Activated CD8-positive, alpha-beta T cell treated with anti-CD3 and anti-CD28 coated beads, Interleukin-2, amount 10 ng/mL, durations not matched to agents 7 days and 5 days (primary cell): ENCODE data around the gene TBC1D16. TPM values are rescaled to one million over a fixed set of nuclear protein-coding genes. Genes with fewer than 3 reads are reported as not detected.
"Not testable (repeated sequence)": the region's sequence is repeated elsewhere in the genome, so short reads cannot be mapped to it uniquely, and the experiment has no call there.

ENCODE experiments used
- ATAC-seq: fragments of 150-1000 bp; cut with Tn5 transposase; one replicate; pipeline ENCODE4 v1.10.0; 2021; ENCODE audit warnings: moderate library complexity
- CTCF ChIA-PET: fragments of 350-600 bp; sonication (Branson Sonifier 250); formaldehyde crosslinking; loops from one replicate; lab custom pipeline; 2021; ENCODE audit warnings: antibody characterized with exemption; lab: Charles Lee
- POLR2A ChIA-PET: fragments of 350-600 bp; sonication (Branson Sonifier 250); formaldehyde crosslinking; loops from one replicate; lab custom pipeline; 2021; ENCODE audit warnings: antibody characterized with exemption; lab: Charles Lee
- DNase-seq: peaks from one replicate; pipeline ENCODE4 v3.0.0-alpha.2; 2020
- H3K27ac Mint-ChIP-seq: one replicate; pipeline ENCODE4 v1.8.0; 2021; ENCODE audit warnings: mild to moderate bottlenecking, mixed read lengths
- H3K27me3 Mint-ChIP-seq: one replicate; pipeline ENCODE4 v1.8.0; 2021; ENCODE audit warnings: low read depth, mixed read lengths
- H3K36me3 Mint-ChIP-seq: one replicate; pipeline ENCODE4 v1.8.0; 2021; ENCODE audit warnings: low read depth, mixed read lengths
- H3K4me1 Mint-ChIP-seq: one replicate; pipeline ENCODE4 v1.8.0; 2021; ENCODE audit warnings: low read depth, mixed read lengths
- H3K4me3 Mint-ChIP-seq: one replicate; pipeline ENCODE4 v1.8.0; 2021; ENCODE audit warnings: mild to moderate bottlenecking, mixed read lengths
- H3K9me3 Mint-ChIP-seq: one replicate; pipeline ENCODE4 v1.8.0; 2022; ENCODE audit warnings: mixed read lengths; ENCODE audit not compliant: insufficient read depth
- total RNA-seq, 2 experiments: library from RNA; stranded (reverse); gene quantifications; one replicate each; pipeline ENCODE4 v1.2.3, GENCODE V29; 2021

The TBC1D16 gene
- total RNA-seq, 2 experiments from 2014 or later, result 1.3 to 2.1 TPM

- H3K27ac Mint-ChIP-seq, result peak overlapping the region; percentile 99
- DNase-seq (no peak), ATAC-seq (no peak)
- peaks cover 2% of the 10 kb centered on the region for H3K36me3 Mint-ChIP-seq
- ChIA-PET CTCF (interaction anchor here (1.0 to 4.9 kb wide), 4 partner anchors 9 to 105 kb away, joined by 4 to 52 read pairs (median 6); partner anchors contain the start of gene GAA), POLR2A (interaction anchor here (0.6 to 1.0 kb wide), 2 partner anchors 157 to 201 kb away, joined by 3 to 5 read pairs; partner anchors contain the start of gene CBX4)
- H3K9me3 Mint-ChIP-seq, result no peaks in the 10 kb centered on the region
- no peaks in the 10 kb centered on the region for H3K27me3 Mint-ChIP-seq
- H3K4me3 Mint-ChIP-seq, result peak overlapping the region; percentile 25
- H3K4me1 Mint-ChIP-seq, result peaks cover 62% of the 10 kb centered on the region
Observed at GRCh38 chr17:79996291-79996690, 39.4 kb downstream of the TBC1D16 start.

GRCh38 chr17:79995696-79996095, 40.0 kb downstream of the TBC1D16 start:
- H3K9me3 Mint-ChIP-seq, result no peaks in the 10 kb centered on the region
- POLR2A ChIA-PET, result no interaction called here
- H3K4me1 Mint-ChIP-seq, result peaks cover 68% of the 10 kb centered on the region
- ATAC-seq (no peak), DNase-seq (no peak)
- H3K36me3 Mint-ChIP-seq, result peaks cover 2% of the 10 kb centered on the region
- no peak overlapping the region for H3K4me3 Mint-ChIP-seq
- CTCF ChIA-PET, result interaction anchor here (1.0 kb wide), 2 partner anchors 10 to 188 kb away, joined by 3 read pairs; no protein-coding TSS in a partner anchor
- H3K27ac Mint-ChIP-seq, result peak overlapping the region; percentile 5
- no peaks in the 10 kb centered on the region for H3K27me3 Mint-ChIP-seq

- ChIA-PET POLR2A (interaction anchor here (0.6 kb wide), 1 partner anchor 31 kb away, joined by 3 read pairs; no protein-coding TSS in a partner anchor), CTCF (interaction anchor here (1.0 to 2.8 kb wide), 13 partner anchors 8 to 253 kb away, joined by 3 to 12 read pairs (median 6); partner anchors contain the start of genes CBX4, CBX8 and GAA)
- Mint-ChIP-seq H3K4me3 (no peak overlapping the region), H3K4me1 (peaks cover 68% of the 10 kb centered on the region), H3K27ac (no peak overlapping the region), H3K9me3 (no peaks in the 10 kb centered on the region), H3K36me3 (peaks cover 2% of the 10 kb centered on the region), H3K27me3 (no peaks in the 10 kb centered on the region)
- ATAC-seq (no peak), DNase-seq (no peak)
Observed at GRCh38 chr17:79994602-79995001, 41.1 kb downstream of the TBC1D16 start.

GRCh38 chr17:79994228-79994569, 41.5 kb downstream of the TBC1D16 start:
- not testable (repeated sequence) for H3K9me3 Mint-ChIP-seq, H3K36me3 Mint-ChIP-seq, H3K4me3 Mint-ChIP-seq, H3K27me3 Mint-ChIP-seq, H3K27ac Mint-ChIP-seq, DNase-seq, ATAC-seq
- ChIA-PET POLR2A (interaction anchor here (0.7 to 1.8 kb wide), 2 partner anchors 155 kb away, joined by 3 to 5 read pairs; partner anchors contain the start of gene CBX4), CTCF (interaction anchor here (0.7 to 2.8 kb wide), 17 partner anchors 9 to 252 kb away, joined by 3 to 12 read pairs (median 4); partner anchors contain the start of genes CBX4, CBX8 and GAA)
- H3K4me1 Mint-ChIP-seq, result peaks cover 67% of the 10 kb centered on the region

- peak overlapping the region; percentile 70 for H3K4me3 Mint-ChIP-seq
- H3K27me3 Mint-ChIP-seq, result no peaks in the 10 kb centered on the region
- no peaks in the 10 kb centered on the region for H3K9me3 Mint-ChIP-seq
- ChIA-PET POLR2A (interaction anchor here (0.7 to 1.8 kb wide), 2 partner anchors 154 to 155 kb away, joined by 3 to 5 read pairs; partner anchors contain the start of gene CBX4), CTCF (interaction anchor here (0.7 to 2.8 kb wide), 19 partner anchors 9 to 252 kb away, joined by 3 to 12 read pairs (median 4); partner anchors contain the start of genes CBX4, CBX8 and GAA)
- H3K36me3 Mint-ChIP-seq, result peaks cover 2% of the 10 kb centered on the region
- peaks cover 65% of the 10 kb centered on the region for H3K4me1 Mint-ChIP-seq
- peak; percentile 65 for DNase-seq
- H3K27ac Mint-ChIP-seq, result peak overlapping the region; percentile 50
- peak; percentile 21 for ATAC-seq
Observed at GRCh38 chr17:79993390-79994227, 42.1 kb downstream of the TBC1D16 start.

GRCh38 chr17:79992649-79993389, 42.9 kb downstream of the TBC1D16 start:
- ChIA-PET POLR2A (interaction anchor here (0.8 to 1.8 kb wide), 2 partner anchors 152 to 153 kb away, joined by 3 to 5 read pairs; partner anchors contain the start of gene CBX4), CTCF (interaction anchor here (0.9 to 2.8 kb wide), 15 partner anchors 10 to 204 kb away, joined by 3 to 12 read pairs (median 4); partner anchors contain the start of genes CBX4 and CBX8)
- Mint-ChIP-seq H3K27ac (peak overlapping the region; percentile 50), H3K27me3 (no peaks in the 10 kb centered on the region), H3K4me3 (peak overlapping the region; percentile 70), H3K36me3 (no peaks in the 10 kb centered on the region), H3K4me1 (peaks cover 59% of the 10 kb centered on the region), H3K9me3 (no peaks in the 10 kb centered on the region)
- DNase-seq, result no peak
- ATAC-seq, result no peak

- POLR2A ChIA-PET, result interaction anchor here (0.8 kb wide), 1 partner anchor 152 kb away, joined by 3 read pairs; no protein-coding TSS in a partner anchor
- Mint-ChIP-seq H3K4me3 (peak overlapping the region; percentile 70), H3K4me1 (peaks cover 52% of the 10 kb centered on the region), H3K27ac (peak overlapping the region; percentile 50), H3K9me3 (no peaks in the 10 kb centered on the region), H3K36me3 (no peaks in the 10 kb centered on the region), H3K27me3 (no peaks in the 10 kb centered on the region)
- CTCF ChIA-PET, result interaction anchor here (1.0 to 2.8 kb wide), 8 partner anchors 11 to 203 kb away, joined by 3 to 10 read pairs (median 4); partner anchors contain the start of gene CBX4
- DNase-seq, result no peak
- peak; percentile 26 for ATAC-seq
Observed at GRCh38 chr17:79991924-79992648, 43.6 kb downstream of the TBC1D16 start.

- no peaks in the 10 kb centered on the region for H3K36me3 Mint-ChIP-seq
- H3K27ac Mint-ChIP-seq, result peak overlapping the region; percentile 43
- ChIA-PET POLR2A (no interaction called here), CTCF (interaction anchor here (1.0 to 2.8 kb wide), 10 partner anchors 9 to 202 kb away, joined by 3 to 10 read pairs (median 3); partner anchors contain the start of gene CBX4)
- H3K4me1 Mint-ChIP-seq, result peaks cover 44% of the 10 kb centered on the region
- DNase-seq (peak; percentile 89), ATAC-seq (peak; percentile 91)
- H3K27me3 Mint-ChIP-seq, result no peaks in the 10 kb centered on the region
- H3K4me3 Mint-ChIP-seq, result peak overlapping the region; percentile 70
- H3K9me3 Mint-ChIP-seq, result no peaks in the 10 kb centered on the region
Observed at GRCh38 chr17:79991140-79991923, 44.3 kb downstream of the TBC1D16 start.

- DNase-seq (no peak), ATAC-seq (no peak)
- H3K36me3 Mint-ChIP-seq, result no peaks in the 10 kb centered on the region
- ChIA-PET POLR2A (no interaction called here), CTCF (interaction anchor here (1.1 to 1.4 kb wide), 2 partner anchors 9 to 20 kb away, joined by 3 read pairs; no protein-coding TSS in a partner anchor)
- H3K27me3 Mint-ChIP-seq, result no peaks in the 10 kb centered on the region
- no peak overlapping the region for H3K27ac Mint-ChIP-seq
- peak overlapping the region; percentile 50 for H3K4me3 Mint-ChIP-seq
- peaks cover 38% of the 10 kb centered on the region for H3K4me1 Mint-ChIP-seq
- H3K9me3 Mint-ChIP-seq, result no peaks in the 10 kb centered on the region
Observed at GRCh38 chr17:79990704-79991103, 45.0 kb downstream of the TBC1D16 start.

- Mint-ChIP-seq H3K4me3 (no peak overlapping the region), H3K27me3 (no peaks in the 10 kb centered on the region), H3K36me3 (no peaks in the 10 kb centered on the region), H3K4me1 (peaks cover 34% of the 10 kb centered on the region), H3K9me3 (no peaks in the 10 kb centered on the region), H3K27ac (no peak overlapping the region)
- ATAC-seq, result no peak
- DNase-seq, result no peak
- ChIA-PET CTCF (interaction anchor here (1.1 to 1.4 kb wide), 2 partner anchors 10 to 20 kb away, joined by 3 read pairs; no protein-coding TSS in a partner anchor), POLR2A (no interaction called here)
Observed at GRCh38 chr17:79990051-79990592, 45.5 kb downstream of the TBC1D16 start.
